Activated CD8-positive, alpha-beta memory T cell treated with anti-CD3 and anti-CD28 coated beads for 48 hours (primary cell): ENCODE results near the gene POR.
"Not testable (repeated sequence)": the region's sequence is repeated elsewhere in the genome, so short reads cannot be mapped to it uniquely, and the experiment has no call there.

Experiments
- DNase-seq, 3 experiments: peaks; one replicate each; pipeline ENCODE4 v3.0.0-alpha.2; 2020; ENCODE audit warnings: low read depth in 2 of 3, low spot score in 2 of 3

Gene POR

DNA sequence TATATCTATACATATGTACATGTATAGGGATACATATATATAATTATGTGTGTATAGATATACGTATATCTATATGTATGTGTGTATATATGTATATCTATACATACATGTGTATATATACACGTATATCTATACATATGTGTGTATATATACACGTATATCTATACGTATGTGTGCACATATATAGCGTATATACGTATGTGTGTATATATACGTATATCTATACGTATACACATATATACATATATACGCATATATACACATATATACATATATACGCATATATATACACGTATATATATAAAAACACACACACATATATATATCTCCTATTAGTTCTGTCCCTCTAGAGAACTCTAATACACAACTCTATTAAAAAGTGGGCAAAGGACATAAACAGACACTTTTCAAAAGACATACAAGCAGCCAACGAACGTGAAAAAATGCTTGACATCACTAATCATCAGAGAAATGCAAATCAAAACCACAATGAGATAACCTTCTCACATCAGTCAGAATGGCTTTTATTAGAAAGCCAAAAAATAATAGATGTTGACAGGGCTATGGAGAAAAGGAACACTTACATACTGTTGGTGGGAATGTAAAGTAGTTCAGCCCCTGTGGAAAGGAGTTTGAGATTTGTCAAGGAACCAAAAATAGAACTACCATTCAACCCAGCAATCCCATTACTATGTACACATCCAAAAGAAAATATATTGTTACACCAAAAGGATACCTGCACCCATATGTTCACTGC is 101.4 kb downstream of the POR start:
- no peak for DNase-seq

DNA sequence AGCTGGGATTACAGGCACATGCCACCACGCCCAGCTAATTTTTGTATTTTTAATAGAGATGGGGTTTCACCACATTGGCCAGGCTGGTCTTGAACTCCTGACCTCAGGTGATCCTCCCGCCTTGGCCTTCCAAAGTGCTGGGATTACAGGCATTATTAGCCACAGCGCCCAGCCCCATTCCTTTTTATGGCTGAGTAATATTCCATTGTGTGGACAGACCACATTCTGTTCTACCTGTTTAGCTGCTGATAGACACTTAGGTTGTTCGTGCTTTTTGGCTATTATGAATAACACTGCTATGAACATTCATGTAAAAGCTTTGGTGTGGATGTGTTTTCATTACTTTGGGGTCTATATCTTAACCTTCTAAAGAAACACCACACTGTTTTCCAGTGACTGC is 103.6 kb downstream of the POR start:
- DNase-seq: not testable (repeated sequence)

DNA sequence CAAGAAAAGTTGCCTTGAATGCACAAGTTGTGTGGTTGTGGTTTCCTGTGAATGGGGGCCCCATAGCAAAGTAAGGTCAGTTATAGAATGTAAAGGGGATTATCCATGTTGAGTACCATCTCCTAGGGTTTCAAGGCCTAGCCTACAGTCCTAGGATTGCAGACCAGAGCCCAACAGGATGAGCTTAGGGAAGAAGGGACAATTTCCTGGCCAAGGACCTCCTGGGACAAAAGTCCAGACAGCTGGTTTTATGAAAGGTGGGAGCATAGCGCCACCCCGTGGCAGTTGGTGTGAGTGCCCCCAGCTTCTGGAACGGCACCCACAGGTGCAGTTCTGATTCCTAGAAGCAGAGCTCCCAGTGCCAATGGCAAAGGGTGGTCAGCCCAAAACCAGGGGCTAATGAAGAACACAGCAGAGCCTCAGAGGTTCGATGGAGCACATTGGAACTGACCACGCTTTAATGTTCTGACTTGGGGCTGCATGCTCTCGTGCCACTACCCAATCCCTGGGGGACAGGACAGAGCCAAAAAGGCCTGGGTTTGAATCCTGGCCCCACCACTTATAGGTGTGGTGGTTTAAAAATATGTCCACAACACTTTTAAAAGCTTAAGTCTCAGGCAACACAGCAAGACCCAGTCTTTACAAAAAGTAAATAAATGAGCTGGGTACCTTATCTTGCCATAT is 105.2 kb downstream of the POR start:
- peak; percentile 23 to 64 (median 59) for DNase-seq

DNA sequence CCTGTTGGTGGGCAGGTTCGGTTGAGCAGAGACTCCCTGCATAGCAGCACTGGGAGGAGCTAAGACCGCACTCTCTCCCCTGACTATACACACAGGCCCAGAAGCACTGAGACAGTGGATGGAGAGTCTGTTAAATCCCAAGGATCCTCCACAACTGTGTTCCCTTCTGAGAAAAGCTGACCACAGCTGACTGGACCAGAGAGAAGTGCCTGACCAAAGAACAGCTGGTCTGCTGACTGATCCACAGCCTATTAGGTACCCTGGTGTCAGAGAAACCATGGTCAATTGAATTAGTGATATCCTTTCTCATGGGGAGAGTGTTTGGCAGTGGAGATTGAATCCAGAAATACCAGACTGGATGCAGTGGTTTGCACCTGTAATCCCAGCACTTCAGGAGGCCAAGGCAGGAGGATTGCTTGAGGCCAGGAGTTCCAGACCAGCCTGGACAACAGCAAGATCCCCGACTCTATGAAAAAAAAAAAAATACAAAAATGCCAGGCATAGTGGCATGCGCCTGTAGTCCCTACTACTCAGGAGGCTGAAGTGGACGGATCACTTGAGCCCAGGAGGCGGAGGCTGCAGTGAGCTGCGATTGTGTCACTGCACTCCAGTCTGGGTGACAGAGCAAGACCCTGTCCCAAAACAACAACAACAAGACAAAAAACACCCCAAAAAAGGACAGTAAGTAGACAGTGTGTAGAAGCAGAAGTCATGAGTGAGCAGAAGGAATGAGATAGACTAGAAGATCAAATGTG is 107.2 kb downstream of the POR start:
- no peak for DNase-seq

DNA sequence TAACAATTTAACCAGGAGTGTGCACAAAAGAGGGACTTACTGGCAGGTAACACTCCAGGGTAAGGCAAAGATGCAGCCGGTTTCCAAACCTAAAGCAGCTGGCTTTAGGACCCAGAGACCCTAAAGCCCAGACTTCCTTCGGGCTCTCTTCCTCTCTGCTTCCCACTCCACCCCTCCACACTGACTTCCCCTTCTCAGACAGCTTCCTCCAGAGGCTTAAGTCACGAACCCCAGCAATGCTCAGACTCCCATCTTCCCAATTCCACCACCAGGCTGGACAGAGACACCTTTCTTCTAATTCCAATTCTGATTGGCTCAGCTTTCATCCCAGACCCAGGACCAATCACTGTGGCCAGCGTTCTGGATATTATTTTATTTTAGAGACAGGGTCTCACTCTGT is 108.0 kb downstream of the POR start:
- DNase-seq: no peak

DNA sequence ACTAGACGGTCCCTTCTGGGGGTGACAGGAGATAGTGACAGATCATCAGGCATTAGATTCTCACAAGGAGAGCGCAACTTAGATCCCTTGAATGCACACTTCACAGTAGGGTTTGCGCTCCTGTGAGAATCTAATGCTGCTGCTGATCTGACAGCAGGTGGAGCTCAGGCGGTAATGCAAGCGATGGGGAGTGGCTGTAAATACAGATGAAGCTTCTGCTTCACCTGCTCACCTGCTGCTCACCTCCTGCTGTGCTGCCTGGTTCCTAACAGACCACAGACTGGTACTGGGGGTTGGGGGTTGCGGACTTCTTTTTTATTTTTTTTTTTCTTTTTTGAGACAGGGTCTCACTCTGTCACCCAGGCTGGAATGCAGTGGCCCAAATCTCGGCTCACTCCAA is 114.7 kb downstream of the POR start:
- DNase-seq: not testable (repeated sequence)

DNA sequence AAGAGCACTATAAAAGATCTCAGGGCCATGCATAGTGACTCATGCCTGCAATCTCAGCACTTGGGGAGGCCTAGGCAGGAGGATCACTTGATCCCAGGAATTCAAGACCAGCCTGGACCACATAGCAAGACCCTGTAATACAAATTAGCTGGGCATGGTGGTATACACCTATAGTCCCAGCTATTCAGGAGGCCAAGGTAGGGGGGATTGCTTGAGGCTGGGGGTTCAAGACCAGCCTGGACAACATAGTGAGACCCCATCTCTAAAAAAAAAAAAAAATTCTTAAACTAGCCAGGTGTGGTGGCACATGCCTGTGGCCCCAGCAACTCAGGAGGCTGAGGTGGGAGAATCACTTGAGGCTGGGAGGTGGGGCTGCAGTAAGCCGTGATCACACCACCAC is 117.0 kb downstream of the POR start:
- no peak for DNase-seq
